Ishikawa (cell line): ENCODE results near the gene NEBL.

Experiments used
- CEBPB ChIP-seq: IDR thresholded peaks from 2 replicates; pipeline ENCODE4 v1.6.1; 2012
- CREB1 ChIP-seq: IDR thresholded peaks from 2 replicates; pipeline ENCODE4 v1.6.1; 2012; ENCODE audit warnings: low read depth
- EGR1 ChIP-seq: IDR thresholded peaks from 2 replicates; pipeline ENCODE4 v1.6.1; 2012
- EP300 ChIP-seq: IDR thresholded peaks from 2 replicates; pipeline ENCODE4 v1.6.1; 2012; ENCODE audit warnings: borderline replicate concordance
- FOXM1 ChIP-seq: IDR thresholded peaks from 2 replicates; pipeline ENCODE4 v1.6.1; 2012; ENCODE audit warnings: low read depth, borderline replicate concordance
- NFIC ChIP-seq: IDR thresholded peaks from 2 replicates; pipeline ENCODE4 v1.6.1; 2012
- RAD21 ChIP-seq: IDR thresholded peaks from 2 replicates; pipeline ENCODE4 v1.6.1; 2012; ENCODE audit warnings: low read depth
- TAF1 ChIP-seq: IDR thresholded peaks from 2 replicates; pipeline ENCODE4 v1.6.1; 2012; ENCODE audit warnings: low read depth, mild to moderate bottlenecking
- TCF12 ChIP-seq: IDR thresholded peaks from 2 replicates; pipeline ENCODE4 v1.6.1; 2012; ENCODE audit warnings: low read depth
- TEAD4 ChIP-seq: IDR thresholded peaks from 2 replicates; pipeline ENCODE4 v1.6.1; 2012
- ZBTB7A ChIP-seq: IDR thresholded peaks from 2 replicates; pipeline ENCODE4 v1.6.1; 2012; ENCODE audit warnings: low read depth
- TF ChIP-seq, protein P1 (sequence below): IDR thresholded peaks from 2 replicates; pipeline ENCODE4 v1.6.1; 2012
- TF ChIP-seq, protein P2 (sequence below): IDR thresholded peaks from 2 replicates; pipeline ENCODE4 v1.6.1; 2012; ENCODE audit warnings: low read depth, mild to moderate bottlenecking
- TF ChIP-seq, protein P3 (sequence below): IDR thresholded peaks from 2 replicates; pipeline ENCODE4 v1.6.1; 2012

DNA sequence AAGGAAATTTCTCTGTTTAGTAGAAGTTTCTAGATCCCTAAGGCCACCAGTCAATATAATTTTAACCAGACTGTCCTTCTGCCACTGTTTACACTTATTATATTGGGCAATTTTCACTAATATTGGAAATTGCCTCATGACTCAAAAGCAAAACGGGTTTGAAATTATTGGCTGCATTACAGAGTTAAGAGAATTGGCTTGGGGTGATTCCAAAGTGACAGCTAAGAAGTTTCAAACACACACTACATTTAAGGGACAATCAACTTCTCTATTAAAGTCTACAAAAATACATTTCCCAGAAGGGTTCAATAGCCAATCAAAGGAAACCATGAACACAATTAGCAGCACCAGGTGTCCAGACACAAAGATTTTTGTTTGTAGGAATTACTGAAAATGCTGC, 111.9 kb downstream of the NEBL start:
- TF ChIP-seq, protein P1, sequence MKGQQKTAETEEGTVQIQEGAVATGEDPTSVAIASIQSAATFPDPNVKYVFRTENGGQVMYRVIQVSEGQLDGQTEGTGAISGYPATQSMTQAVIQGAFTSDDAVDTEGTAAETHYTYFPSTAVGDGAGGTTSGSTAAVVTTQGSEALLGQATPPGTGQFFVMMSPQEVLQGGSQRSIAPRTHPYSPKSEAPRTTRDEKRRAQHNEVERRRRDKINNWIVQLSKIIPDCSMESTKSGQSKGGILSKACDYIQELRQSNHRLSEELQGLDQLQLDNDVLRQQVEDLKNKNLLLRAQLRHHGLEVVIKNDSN, result no peak
- TF ChIP-seq, protein P2, sequence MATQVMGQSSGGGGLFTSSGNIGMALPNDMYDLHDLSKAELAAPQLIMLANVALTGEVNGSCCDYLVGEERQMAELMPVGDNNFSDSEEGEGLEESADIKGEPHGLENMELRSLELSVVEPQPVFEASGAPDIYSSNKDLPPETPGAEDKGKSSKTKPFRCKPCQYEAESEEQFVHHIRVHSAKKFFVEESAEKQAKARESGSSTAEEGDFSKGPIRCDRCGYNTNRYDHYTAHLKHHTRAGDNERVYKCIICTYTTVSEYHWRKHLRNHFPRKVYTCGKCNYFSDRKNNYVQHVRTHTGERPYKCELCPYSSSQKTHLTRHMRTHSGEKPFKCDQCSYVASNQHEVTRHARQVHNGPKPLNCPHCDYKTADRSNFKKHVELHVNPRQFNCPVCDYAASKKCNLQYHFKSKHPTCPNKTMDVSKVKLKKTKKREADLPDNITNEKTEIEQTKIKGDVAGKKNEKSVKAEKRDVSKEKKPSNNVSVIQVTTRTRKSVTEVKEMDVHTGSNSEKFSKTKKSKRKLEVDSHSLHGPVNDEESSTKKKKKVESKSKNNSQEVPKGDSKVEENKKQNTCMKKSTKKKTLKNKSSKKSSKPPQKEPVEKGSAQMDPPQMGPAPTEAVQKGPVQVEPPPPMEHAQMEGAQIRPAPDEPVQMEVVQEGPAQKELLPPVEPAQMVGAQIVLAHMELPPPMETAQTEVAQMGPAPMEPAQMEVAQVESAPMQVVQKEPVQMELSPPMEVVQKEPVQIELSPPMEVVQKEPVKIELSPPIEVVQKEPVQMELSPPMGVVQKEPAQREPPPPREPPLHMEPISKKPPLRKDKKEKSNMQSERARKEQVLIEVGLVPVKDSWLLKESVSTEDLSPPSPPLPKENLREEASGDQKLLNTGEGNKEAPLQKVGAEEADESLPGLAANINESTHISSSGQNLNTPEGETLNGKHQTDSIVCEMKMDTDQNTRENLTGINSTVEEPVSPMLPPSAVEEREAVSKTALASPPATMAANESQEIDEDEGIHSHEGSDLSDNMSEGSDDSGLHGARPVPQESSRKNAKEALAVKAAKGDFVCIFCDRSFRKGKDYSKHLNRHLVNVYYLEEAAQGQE, result no peak
- TF ChIP-seq FOXM1 (no peak), CREB1 (no peak), TAF1 (no peak), TCF12 (no peak), RAD21 (no peak), EP300 (no peak), EGR1 (no peak), CEBPB (no peak), TEAD4 (no peak), NFIC (no peak), ZBTB7A (no peak)
- TF ChIP-seq, protein P3, sequence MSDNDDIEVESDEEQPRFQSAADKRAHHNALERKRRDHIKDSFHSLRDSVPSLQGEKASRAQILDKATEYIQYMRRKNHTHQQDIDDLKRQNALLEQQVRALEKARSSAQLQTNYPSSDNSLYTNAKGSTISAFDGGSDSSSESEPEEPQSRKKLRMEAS, result no peak
